GDM1 (cell line): ENCODE data around the gene PSAPL1.
"Not testable (repeated sequence)": the region's sequence is repeated elsewhere in the genome, so short reads cannot be mapped to it uniquely, and the experiment has no call there.

Experiments
- DNase-seq: peaks from one replicate; lab custom pipeline; 2025; lab: John Stamatoyannopoulos, UW

Gene PSAPL1

GRCh38 chr4:7458477-7458876, 23.7 kb upstream of the PSAPL1 start:
- no peak for DNase-seq

DNA sequence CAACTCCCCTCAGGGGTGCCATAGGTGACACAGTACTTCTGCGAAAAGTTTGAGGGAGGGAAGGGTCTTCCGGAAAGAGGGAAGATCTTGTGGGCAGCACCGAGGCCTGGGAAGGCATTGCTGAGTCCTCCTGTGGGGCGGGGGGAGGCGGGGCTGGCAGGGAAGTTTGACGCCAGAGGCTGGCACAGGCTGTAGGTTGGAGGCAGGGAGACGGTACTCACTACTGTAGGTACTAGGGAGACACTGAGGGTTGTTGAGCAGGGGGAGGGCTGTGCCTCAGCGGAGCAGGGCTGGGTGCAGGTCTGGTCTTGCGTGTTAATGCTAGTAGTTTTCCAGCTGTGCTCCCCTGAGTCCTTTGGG, 23.3 kb upstream of the PSAPL1 start:
- no peak for DNase-seq

DNA sequence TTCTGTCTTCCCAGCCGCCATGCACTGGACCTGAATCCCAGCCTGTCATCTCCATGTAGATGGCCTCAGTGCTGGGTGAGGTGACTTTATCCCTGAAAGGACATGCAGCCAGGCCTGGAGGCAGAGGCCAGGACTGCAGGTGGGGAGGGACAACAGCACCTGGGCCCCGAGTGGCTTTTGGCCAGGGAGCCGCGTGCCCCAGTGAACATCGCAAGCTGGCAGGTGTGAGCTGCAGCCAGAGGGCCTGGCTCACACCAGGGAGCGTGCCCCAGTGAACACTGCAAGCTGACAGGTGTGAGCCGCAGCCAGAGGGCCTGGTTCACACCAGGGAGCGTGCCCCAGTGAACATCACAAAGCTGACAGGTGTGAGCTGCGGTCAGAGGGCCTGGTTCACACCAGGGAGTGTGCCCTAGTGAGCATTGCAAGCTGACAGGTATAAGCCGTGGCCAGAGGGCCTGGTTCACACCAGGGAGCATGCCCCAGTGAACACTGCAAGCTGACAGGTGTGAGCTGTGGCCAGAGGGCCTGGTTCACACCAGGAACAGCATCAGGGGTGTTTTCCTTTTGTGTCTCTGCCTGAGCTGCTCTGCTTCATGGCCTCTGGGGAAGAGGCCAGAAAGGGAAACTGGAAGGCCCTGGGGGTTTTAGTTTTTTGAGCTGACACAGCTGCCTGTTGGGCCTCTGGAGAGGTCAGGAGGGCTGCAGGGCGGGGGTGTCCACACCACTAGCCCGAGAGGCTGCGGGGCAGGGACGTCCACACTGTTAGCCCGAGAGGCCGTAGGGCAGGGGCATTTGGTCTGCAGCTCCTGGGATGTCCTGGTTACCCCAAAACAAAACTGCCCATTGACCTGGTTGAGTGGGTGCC, 22.7 kb upstream of the PSAPL1 start:
- no peak for DNase-seq

GRCh38 chr4:7452802-7453201, 18.1 kb upstream of the PSAPL1 start:
- not testable (repeated sequence) for DNase-seq

- DNase-seq, result no peak
Measured at GRCh38 chr4:7451800-7452199, 17.1 kb upstream of the PSAPL1 start.

DNA sequence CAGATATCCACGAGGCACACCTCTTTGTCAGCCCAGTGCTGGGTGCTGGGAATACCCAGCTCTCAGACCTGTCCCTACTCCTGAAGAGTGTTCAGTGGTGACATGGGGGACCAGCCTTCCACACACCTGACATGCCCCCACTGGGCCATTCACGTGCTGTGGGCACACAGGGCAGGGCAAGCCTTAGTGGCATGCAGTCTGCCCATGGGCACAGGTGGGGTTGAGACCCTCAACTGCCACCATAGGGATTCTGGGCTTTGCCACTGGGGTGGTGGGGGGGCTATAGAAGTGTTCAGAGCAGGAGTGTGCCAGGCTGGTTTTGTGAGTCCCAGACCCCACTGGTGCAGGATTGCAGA, 16.7 kb upstream of the PSAPL1 start:
- DNase-seq, result no peak

GRCh38 chr4:7450775-7451433, 16.2 kb upstream of the PSAPL1 start:
- DNase-seq, result no peak

GRCh38 chr4:7448036-7448435, 13.3 kb upstream of the PSAPL1 start:
- no peak for DNase-seq

GRCh38 chr4:7447236-7447635, 12.5 kb upstream of the PSAPL1 start:
- DNase-seq, result no peak

DNA sequence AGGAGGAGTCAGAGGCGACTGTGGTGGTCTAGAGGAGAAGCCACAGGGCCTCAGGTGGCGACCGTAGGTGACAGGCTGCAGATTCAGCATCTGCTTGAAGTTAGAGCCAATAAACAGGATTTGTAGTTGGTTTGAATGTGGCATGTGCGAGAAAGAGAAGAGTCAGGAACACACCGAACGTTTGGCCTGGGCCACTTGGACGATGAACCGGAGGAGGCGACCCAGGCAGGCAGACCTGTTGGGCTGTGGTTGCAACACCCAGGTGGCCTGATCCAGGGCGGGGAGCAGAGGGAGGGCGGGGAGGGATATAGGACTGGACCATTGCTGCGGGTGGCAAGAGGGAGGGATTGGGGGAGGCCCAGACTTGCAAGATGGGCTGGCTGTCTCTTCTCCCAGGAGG, 10.0 kb upstream of the PSAPL1 start:
- no peak for DNase-seq

DNA sequence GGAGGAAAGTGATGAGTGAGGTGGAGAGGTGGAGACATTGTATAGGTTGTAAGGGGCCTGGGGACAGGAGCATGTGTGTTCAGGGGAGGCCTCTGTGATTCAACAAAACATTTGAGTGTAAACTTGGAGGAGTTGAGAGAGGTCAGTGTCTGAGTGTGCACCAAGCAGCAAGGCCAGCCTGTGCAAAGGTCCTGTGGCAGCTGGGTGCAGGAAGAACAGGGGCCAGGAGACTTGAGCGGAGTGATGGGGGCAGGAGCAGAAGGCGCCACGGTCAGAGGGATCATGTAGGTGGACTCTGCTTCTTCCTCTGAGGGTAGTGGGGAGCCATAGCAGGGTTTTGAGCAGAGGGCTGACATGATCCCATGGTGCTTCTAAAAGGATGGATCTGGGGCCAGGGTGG, 9.6 kb upstream of the PSAPL1 start:
- DNase-seq, result no peak

GRCh38 chr4:7442574-7443162, 7.9 kb upstream of the PSAPL1 start:
- no peak for DNase-seq

GRCh38 chr4:7441201-7441600, 6.5 kb upstream of the PSAPL1 start:
- no peak for DNase-seq

- DNase-seq, result no peak
Measured at GRCh38 chr4:7439699-7440098, 5.0 kb upstream of the PSAPL1 start.

- no peak for DNase-seq
Measured at GRCh38 chr4:7436256-7436655, 1.5 kb upstream of the PSAPL1 start.

DNA sequence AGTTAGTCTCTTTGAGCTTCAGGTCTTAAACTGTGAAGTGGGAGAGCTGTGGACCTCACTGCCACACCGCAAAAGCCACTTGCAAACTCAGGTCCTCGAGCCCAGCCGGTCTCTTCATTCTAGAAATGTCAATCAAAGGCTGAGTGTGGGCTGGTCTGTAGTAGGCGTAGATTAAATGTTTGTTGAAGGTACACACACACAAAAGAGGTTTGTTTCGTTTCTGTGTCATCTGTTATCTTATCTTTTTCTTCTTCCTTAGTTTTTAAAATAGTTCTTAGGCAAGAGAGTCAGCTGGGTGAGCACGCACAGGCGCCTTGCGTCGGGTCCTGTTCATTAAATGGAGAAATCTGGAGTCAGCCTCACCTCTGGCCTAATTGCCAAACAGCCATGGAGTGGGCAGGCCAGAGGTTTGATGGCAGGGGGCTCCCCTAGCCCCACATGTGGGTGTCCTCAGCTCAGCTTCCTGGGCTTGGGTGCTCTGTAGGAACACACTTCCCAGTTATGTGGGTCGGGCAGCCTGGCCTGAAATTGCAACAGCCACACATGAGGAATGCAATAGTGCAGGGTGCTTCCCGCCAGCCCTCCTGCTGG, 836 bp upstream of the PSAPL1 start:
- DNase-seq, result no peak

DNA sequence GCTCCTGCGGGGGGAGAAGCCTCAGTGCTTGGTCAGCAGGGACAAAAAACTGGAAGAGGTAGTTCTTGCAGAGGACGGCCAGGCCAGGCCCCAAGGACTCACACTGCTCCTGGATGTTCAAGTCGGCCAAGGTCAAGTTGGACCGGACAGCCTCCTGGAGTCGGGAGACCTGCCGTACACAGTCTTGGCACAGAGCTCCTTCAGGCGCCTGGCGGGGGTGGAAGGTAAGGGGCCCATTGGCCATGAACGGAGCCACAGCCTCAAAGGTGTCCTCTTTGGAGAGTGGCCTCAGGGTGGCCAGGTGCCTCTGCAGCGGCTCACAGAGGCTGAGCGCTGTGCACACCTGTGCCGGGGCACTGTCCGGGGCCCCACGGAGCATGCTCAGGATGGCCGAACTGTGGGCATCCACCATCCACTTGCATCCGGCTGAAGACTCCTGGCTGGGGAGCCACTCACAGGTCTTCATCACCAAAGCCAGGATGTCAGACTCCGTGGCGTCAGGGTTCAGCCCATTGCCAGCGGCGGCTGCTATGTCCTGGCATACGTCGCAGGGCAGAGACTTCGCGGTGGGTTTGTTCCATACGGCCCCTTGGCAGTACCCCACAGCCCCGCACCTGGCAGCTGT, 477 bp downstream of the PSAPL1 start:
- no peak for DNase-seq

GRCh38 chr4:7433376-7434140, 1.2 kb downstream of the PSAPL1 start:
- no peak for DNase-seq

GRCh38 chr4:7432531-7433375, 2.0 kb downstream of the PSAPL1 start:
- no peak for DNase-seq

DNA sequence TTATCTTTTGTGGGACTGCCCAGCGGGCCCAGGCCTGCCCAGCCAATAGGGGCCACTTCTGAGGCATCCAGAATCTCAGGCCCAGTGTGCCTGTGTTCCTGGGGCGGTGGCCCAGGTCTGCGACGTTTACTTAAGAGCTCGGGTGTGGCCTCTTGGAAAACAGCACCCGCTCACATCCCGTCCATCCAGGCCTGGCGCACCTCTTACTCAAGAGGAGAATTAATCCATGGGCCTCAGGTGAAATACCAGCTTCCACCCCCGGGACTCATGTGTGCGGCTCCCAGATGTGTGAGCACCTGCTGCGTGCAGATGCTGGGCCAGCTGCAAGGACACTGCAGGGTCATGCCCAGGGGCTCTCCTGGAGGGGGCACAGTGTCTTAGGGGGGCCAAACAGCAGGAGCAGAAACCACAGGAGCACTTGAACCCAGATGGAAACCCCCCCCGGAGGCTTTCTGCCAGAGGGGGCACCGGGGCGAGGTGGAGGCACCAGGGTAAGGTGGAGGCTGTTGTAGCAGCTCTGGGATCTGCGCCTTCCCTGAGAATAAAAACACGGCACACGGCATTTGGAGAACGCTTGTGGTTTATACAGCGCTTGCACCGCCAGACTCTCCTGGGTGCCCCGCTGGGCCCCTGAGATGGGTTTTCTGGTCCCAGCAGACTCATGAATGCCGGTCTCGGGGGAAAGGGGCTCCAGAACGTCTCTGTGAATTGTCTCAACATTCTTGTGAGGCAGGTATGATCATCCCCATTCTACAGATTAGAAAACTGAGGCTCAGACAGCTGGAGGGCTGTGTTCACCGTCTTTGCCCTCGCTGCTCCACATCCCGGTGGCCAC, 2.8 kb downstream of the PSAPL1 start:
- no peak for DNase-seq
